HL-60 (cell line): ENCODE data around the gene MON2.

ENCODE experiments used
- DNase-seq, 2 experiments: peaks; one replicate each; pipeline ENCODE4 v3.0.0-alpha.2; 2010 to 2020; ENCODE audit warnings: low read depth in 1 of 2, low spot score in 1 of 2
- H3K27ac ChIP-seq: fragments of 250-450 bp; sonication (Bioruptor Pico); replicated peaks from 2 replicates; pipeline ENCODE4 v1.5.1; 2020; ENCODE audit warnings: mild to moderate bottlenecking, moderate library complexity
- H3K27me3 ChIP-seq: fragments of 250-450 bp; sonication (Bioruptor Pico); 2 replicates; pipeline ENCODE4 v1.5.1; 2021; ENCODE audit warnings: mild to moderate bottlenecking, moderate library complexity; ENCODE audit not compliant: insufficient read depth, poor library complexity, severe bottlenecking
- H3K4me3 ChIP-seq: replicated peaks from 2 replicates; pipeline ENCODE4 v1.5.1; 2011; ENCODE audit warnings: mild to moderate bottlenecking, control low read depth, low read length; ENCODE audit not compliant: insufficient read depth
- GABPA ChIP-seq: IDR thresholded peaks from 2 replicates; pipeline ENCODE4 v1.6.1; 2012; ENCODE audit warnings: low read depth
- POLR2AphosphoS5 ChIP-seq: IDR thresholded peaks from 2 replicates; pipeline ENCODE4 v1.6.1; 2012; ENCODE audit warnings: low read depth
- REST ChIP-seq: IDR thresholded peaks from 2 replicates; pipeline ENCODE4 v1.6.1; 2012; ENCODE audit warnings: low read depth; ENCODE audit not compliant: insufficient replicate concordance
- SPI1 ChIP-seq: IDR thresholded peaks from 2 replicates; pipeline ENCODE4 v1.6.1; 2012; ENCODE audit warnings: low read depth, mild to moderate bottlenecking, borderline replicate concordance
- TF ChIP-seq, protein P1 (sequence below): IDR thresholded peaks from one replicate; pipeline ENCODE4 v1.5.1; 2011; ENCODE audit warnings: low read length, control low read depth, inconsistent platforms; ENCODE audit not compliant: insufficient read depth

MON2 gene

GRCh38 chr12:62536546-62536945 is 69.9 kb downstream of the MON2 start:
- no peak overlapping the region for H3K27ac ChIP-seq
- TF ChIP-seq SPI1 (no peak), REST (no peak), POLR2AphosphoS5 (no peak), GABPA (no peak)
- TF ChIP-seq, protein P1, sequence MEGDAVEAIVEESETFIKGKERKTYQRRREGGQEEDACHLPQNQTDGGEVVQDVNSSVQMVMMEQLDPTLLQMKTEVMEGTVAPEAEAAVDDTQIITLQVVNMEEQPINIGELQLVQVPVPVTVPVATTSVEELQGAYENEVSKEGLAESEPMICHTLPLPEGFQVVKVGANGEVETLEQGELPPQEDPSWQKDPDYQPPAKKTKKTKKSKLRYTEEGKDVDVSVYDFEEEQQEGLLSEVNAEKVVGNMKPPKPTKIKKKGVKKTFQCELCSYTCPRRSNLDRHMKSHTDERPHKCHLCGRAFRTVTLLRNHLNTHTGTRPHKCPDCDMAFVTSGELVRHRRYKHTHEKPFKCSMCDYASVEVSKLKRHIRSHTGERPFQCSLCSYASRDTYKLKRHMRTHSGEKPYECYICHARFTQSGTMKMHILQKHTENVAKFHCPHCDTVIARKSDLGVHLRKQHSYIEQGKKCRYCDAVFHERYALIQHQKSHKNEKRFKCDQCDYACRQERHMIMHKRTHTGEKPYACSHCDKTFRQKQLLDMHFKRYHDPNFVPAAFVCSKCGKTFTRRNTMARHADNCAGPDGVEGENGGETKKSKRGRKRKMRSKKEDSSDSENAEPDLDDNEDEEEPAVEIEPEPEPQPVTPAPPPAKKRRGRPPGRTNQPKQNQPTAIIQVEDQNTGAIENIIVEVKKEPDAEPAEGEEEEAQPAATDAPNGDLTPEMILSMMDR, result no peak

GRCh38 chr12:62537551-62537950 is 70.9 kb downstream of the MON2 start:
- no peak for DNase-seq
- Histone ChIP-seq H3K27me3 (no peaks in the 10 kb centered on the region), H3K4me3 (no peak overlapping the region), H3K27ac (no peak overlapping the region)
- TF ChIP-seq SPI1 (no peak), REST (no peak), GABPA (no peak), POLR2AphosphoS5 (no peak)
- TF ChIP-seq, protein P1, result no peak

More at GRCh38 chr12:62536546-62536945, 69.9 kb downstream of the MON2 start:
- Histone ChIP-seq H3K4me3 (no peak overlapping the region), H3K27me3 (no peaks in the 10 kb centered on the region)
- no peak for DNase-seq

- Histone ChIP-seq H3K27ac (no peak overlapping the region), H3K27me3 (no peaks in the 10 kb centered on the region), H3K4me3 (no peak overlapping the region)
- TF ChIP-seq, protein P1, result no peak
- TF ChIP-seq GABPA (no peak), POLR2AphosphoS5 (no peak), REST (no peak)
- no peak for DNase-seq
Measured at GRCh38 chr12:62540354-62540753, 73.7 kb downstream of the MON2 start.
